Peyer's patch (tissue), 4 donors: ENCODE measurements around the gene SMG9. TPM values are rescaled to one million over a fixed set of nuclear protein-coding genes. Genes with fewer than 3 reads are reported as not detected.

Experiments used
- DNase-seq, 3 donors: peaks; one replicate each; pipeline ENCODE4 v3.0.0-alpha.2; 2017 to 2019
- H3K27ac ChIP-seq, 4 donors: fragments of 200-600 bp; sonication (generic); one replicate each; pipeline ENCODE4 v1.5.1; 2016 to 2019
- H3K27me3 ChIP-seq, 2 donors: fragments of 200-600 bp; sonication (generic); one replicate each; pipeline ENCODE4 v1.5.1; 2019
- H3K36me3 ChIP-seq, 3 donors: fragments of 200-600 bp; sonication (generic); one replicate each; pipeline ENCODE4 v1.5.1; 2016 to 2019
- H3K4me1 ChIP-seq, 4 donors: fragments of 200-600 bp; sonication (generic); one replicate each; pipeline ENCODE4 v1.5.1; 2016 to 2019
- H3K4me3 ChIP-seq, 4 donors: fragments of 200-600 bp; sonication (generic); 1 replicate in 3 of 4; 2 replicates in 1 of 4; pipeline ENCODE4 v1.5.1; 2016 to 2019; ENCODE audit warnings: mild to moderate bottlenecking in 1 of 4
- H3K9me3 ChIP-seq, 4 donors: fragments of 200-600 bp; sonication (generic); one replicate each; pipeline ENCODE4 v1.5.1; 2016 to 2019; ENCODE audit warnings: mild to moderate bottlenecking in 1 of 4
- POLR2A ChIP-seq, 2 donors: fragments of 450-650 bp; IDR thresholded peaks; one replicate each; pipeline ENCODE4 v1.5.1; 2017; ENCODE audit warnings: antibody characterized with exemption in 2 of 2, mild to moderate bottlenecking in 2 of 2, moderate library complexity in 2 of 2
- total RNA-seq, 4 donors: library from RNA; depleted of rRNA; stranded (reverse); fragments of >200 nt; gene quantifications; one replicate each; pipeline ENCODE4 v1.1.0, GENCODE V29; 2016
- TF ChIP-seq, protein P1 (sequence below), 6 experiments: fragments of 450-650 bp in 4 of 6; fragments of 200-600 bp in 2 of 6; sonication (generic) in 1 of 6; IDR thresholded peaks; one replicate each; pipeline ENCODE4 v1.5.1; 2017 to 2019; ENCODE audit warnings: antibody characterized with exemption in 6 of 6, mild to moderate bottlenecking in 3 of 6, moderate library complexity in 1 of 6

SMG9 gene
- total RNA-seq, 4 donors from 2014 or later = 25.0 to 56.1 (median 40.8) TPM

DNA sequence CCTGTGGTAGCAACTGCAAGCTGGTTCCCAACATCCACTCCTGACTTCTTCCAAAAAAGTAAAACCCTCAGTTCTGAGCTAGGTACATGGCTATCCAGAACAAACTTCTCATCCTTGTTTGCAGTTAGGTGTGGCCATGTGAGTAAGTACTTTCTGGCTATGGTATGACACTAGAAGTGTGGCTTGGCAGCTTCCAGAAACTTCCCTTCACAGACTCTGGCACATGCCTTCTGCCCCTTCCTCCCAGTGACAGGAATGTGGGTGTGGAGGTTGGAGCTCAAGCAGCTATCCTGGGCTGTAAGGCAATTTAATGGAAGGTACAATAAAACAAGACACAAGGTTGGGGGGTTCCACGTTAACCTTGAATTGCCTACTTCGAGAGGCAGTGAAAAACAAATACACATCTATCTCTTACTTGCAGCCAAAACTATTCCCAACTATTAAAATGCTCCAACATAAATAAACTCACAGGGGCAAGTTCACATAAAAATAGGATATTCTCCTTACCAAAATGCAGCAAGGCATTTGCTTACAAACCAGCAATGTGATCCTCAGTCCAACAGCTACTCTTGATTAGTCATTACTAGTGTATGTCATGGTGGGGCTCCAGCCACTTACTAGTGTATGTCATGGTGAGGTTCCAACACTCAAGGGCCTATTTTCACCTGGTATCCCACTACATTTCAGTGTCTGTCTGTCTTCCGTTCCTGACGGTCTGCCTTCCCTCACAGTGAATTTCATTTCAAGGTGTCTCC lies 3.1 kb downstream of the SMG9 start:
- no peak for TF ChIP-seq POLR2A (IDR thresholded peaks at IDR 0.05)
- TF ChIP-seq, protein P1, sequence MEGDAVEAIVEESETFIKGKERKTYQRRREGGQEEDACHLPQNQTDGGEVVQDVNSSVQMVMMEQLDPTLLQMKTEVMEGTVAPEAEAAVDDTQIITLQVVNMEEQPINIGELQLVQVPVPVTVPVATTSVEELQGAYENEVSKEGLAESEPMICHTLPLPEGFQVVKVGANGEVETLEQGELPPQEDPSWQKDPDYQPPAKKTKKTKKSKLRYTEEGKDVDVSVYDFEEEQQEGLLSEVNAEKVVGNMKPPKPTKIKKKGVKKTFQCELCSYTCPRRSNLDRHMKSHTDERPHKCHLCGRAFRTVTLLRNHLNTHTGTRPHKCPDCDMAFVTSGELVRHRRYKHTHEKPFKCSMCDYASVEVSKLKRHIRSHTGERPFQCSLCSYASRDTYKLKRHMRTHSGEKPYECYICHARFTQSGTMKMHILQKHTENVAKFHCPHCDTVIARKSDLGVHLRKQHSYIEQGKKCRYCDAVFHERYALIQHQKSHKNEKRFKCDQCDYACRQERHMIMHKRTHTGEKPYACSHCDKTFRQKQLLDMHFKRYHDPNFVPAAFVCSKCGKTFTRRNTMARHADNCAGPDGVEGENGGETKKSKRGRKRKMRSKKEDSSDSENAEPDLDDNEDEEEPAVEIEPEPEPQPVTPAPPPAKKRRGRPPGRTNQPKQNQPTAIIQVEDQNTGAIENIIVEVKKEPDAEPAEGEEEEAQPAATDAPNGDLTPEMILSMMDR (IDR thresholded peaks at IDR 0.05) = no peak
- Histone ChIP-seq H3K9me3 (no peaks in the 10 kb centered on the region), H3K4me1 (peaks cover 0 to 16% (median 8%) of the 10 kb centered on the region in 4 donors), H3K27ac (no peak overlapping the region), H3K4me3 (no peak overlapping the region), H3K27me3 (no peaks in the 10 kb centered on the region), H3K36me3 (peaks cover 0 to 40% (median 0%) of the 10 kb centered on the region in 3 donors)
- DNase-seq = no peak

DNA sequence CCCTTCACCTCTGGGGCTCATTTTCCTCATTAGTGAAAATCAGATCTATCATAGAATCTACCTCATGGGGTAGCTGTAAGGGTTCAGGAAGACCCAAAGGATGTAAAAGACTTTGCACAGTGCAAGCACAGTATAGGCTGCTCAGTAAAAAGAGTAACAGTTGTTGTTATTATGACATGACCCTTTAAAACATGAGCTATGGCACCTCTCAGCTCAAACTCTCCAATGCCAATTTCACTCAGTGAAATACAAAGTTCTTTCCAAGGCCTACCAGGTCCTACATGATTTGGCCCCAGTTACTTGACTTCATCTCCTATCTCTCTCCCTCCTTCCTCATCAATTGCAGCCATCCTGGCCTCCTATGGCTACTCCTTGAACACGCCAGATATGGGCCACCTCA lies 4.9 kb downstream of the SMG9 start:
- Histone ChIP-seq H3K36me3 (peaks cover 0 to 49% (median 0%) of the 10 kb centered on the region in 3 donors), H3K27me3 (no peaks in the 10 kb centered on the region), H3K4me1 (peaks cover 2 to 17% (median 8%) of the 10 kb centered on the region in 4 donors), H3K27ac (no peak overlapping the region), H3K9me3 (no peaks in the 10 kb centered on the region), H3K4me3 (no peak overlapping the region)
- TF ChIP-seq, protein P1 (IDR thresholded peaks at IDR 0.05) = no peak
- TF ChIP-seq POLR2A (IDR thresholded peaks at IDR 0.05) = no peak
- no peak for DNase-seq

DNA sequence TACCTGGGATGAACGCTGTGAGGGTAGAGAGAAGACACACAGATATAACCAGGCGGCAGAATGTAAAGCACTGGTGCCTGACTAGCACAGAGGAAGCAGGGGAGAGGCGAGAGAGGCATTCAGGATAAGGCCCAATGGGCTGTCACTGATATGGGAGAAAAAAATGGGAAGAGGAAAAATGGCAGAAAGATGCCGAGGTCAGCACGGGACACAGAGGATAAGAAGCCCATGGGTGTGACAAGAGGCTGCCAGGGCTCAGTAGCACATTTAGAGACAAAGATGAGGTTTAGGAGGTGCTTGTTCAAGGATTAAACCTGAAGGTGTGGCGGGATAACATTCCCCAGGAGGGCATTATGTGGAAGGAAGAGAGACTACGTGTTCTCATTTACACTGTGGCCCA lies 5.6 kb downstream of the SMG9 start:
- H3K36me3 ChIP-seq = peaks cover 0 to 56% (median 0%) of the 10 kb centered on the region in 3 donors
- H3K4me1 ChIP-seq = peaks cover 2 to 20% (median 11%) of the 10 kb centered on the region in 4 donors
- H3K27ac ChIP-seq = no peak overlapping the region
- H3K9me3 ChIP-seq = no peaks in the 10 kb centered on the region
- no peak for TF ChIP-seq POLR2A (IDR thresholded peaks at IDR 0.05)
- TF ChIP-seq, protein P1 (IDR thresholded peaks at IDR 0.05) = no peak
- H3K4me3 ChIP-seq = no peak overlapping the region
- H3K27me3 ChIP-seq = no peaks in the 10 kb centered on the region
- no peak for DNase-seq

DNA sequence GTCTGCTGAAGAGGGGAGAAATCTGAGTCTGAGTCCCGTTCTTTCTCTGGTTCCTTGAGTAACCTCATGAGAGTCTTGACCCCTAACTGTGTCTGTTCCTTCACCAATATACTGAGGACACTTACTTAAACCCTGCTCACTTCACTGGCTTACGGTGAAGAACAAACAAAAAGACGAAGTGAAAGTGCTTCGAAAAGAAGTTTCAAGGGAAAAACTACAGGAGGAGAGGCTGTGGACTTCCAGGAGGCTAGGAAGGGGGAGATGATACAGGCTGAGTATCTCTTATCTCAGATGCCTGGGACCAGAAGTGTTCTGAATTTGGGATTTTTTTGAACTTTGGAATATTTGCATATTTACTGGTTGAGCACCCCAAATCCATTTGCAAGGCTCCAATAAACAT lies 6.1 kb downstream of the SMG9 start:
- DNase-seq = no peak
- peaks cover 0 to 57% (median 0%) of the 10 kb centered on the region in 3 donors for H3K36me3 ChIP-seq

DNA sequence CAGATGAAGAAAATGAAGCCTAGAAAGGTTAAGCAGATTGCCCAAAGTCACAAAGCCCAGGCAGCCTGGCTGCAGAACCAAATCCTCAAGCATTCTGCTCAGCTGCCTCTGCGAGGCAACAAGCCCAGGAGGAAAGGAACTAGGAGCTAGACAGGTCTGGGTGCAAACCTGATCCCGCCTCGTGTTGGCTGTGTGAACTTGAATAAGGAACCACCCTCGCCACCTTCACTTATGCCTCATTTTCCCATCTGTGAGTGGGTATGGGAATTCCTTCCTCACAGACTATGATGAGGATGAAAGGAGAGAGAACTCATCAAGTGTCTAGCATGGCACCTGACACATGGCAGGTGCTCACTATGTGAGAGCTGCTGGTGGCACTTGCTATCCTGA lies 6.6 kb downstream of the SMG9 start:
- H3K36me3 ChIP-seq = peaks cover 0 to 57% (median 0%) of the 10 kb centered on the region in 3 donors
- H3K4me1 ChIP-seq = peaks cover 2 to 12% (median 8%) of the 10 kb centered on the region in 4 donors
- no peak for DNase-seq
- no peak overlapping the region for H3K4me3 ChIP-seq
- peak overlapping the region in 1 of 4 donors; percentile 42 for H3K27ac ChIP-seq
- H3K27me3 ChIP-seq = no peaks in the 10 kb centered on the region
- H3K9me3 ChIP-seq = no peaks in the 10 kb centered on the region
- TF ChIP-seq POLR2A (IDR thresholded peaks at IDR 0.05) = no peak

More for the DNA sequence above, 6.1 kb downstream of the SMG9 start:
- Histone ChIP-seq H3K27me3 (no peaks in the 10 kb centered on the region), H3K4me1 (peaks cover 2 to 16% (median 10%) of the 10 kb centered on the region in 4 donors), H3K9me3 (no peaks in the 10 kb centered on the region), H3K4me3 (no peak overlapping the region), H3K27ac (peak overlapping the region in 1 of 4 donors; percentile 42)
- TF ChIP-seq, protein P1 (IDR thresholded peaks at IDR 0.05) = no peak
- TF ChIP-seq POLR2A (IDR thresholded peaks at IDR 0.05) = no peak

DNA sequence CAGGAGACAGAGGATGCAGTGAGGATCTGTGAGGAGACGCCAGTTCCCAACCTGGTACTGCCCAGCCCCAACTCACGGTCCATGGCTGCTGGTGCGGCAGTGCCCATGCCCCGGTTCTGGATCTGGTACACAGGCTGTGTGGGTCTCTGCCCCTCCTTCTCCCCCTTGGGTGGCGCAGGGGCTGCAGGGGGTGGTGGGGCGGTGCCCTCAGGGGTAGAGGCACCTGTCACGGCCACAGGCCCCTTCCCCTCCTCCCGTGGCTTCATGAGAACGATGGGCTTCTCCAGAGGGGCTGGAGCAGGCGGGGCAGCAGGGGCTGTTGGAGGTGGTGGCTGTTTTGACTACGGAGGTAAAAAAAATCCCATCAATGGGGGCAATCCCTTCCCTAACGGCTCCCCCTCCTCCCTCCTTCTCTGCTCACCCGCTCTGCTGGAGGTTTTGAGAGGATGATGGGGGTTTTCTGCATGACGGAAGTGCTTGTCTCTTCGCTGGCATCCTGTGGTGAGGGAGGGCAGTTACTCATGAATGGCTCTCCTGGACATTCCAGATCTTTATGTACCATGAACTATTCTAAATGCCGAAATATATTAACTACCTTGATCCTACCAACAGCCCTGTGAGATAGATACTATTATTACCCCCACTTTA lies 7.1 kb downstream of the SMG9 start:
- H3K27ac ChIP-seq = peak overlapping the region in 1 of 4 donors; percentile 42
- DNase-seq = no peak

More for the DNA sequence above, 7.1 kb downstream of the SMG9 start:
- Histone ChIP-seq H3K9me3 (no peaks in the 10 kb centered on the region), H3K36me3 (peaks cover 0 to 58% (median 0%) of the 10 kb centered on the region in 3 donors), H3K27me3 (no peaks in the 10 kb centered on the region), H3K4me1 (peaks cover 0 to 7% (median 6%) of the 10 kb centered on the region in 4 donors), H3K4me3 (no peak overlapping the region)
- TF ChIP-seq, protein P1 (IDR thresholded peaks at IDR 0.05) = no peak
- TF ChIP-seq POLR2A (IDR thresholded peaks at IDR 0.05) = no peak
